Endodermal cell (in vitro differentiated cells): Measurements from ENCODE around the gene VSTM2B. TPM values are rescaled to one million over a fixed set of nuclear protein-coding genes. Genes with fewer than 3 reads are reported as not detected.

ENCODE experiments used
- DNase-seq: peaks from one replicate; pipeline ENCODE4 v3.0.0-alpha.2; 2017
- H3K27ac ChIP-seq: 2 replicates; pipeline ENCODE4 v1.5.1; 2013; ENCODE audit warnings: mild to moderate bottlenecking, low read depth, low read length, moderate library complexity
- H3K27me3 ChIP-seq: 2 replicates; pipeline ENCODE4 v1.6.1; 2013; ENCODE audit warnings: mild to moderate bottlenecking, low read length, moderate library complexity; ENCODE audit not compliant: insufficient read depth, control insufficient read depth, poor library complexity, severe bottlenecking
- H3K36me3 ChIP-seq: 2 replicates; pipeline ENCODE4 v1.7.0; 2013; ENCODE audit warnings: mild to moderate bottlenecking, low read length, moderate library complexity; ENCODE audit not compliant: control insufficient read depth, insufficient read depth
- H3K4me1 ChIP-seq: one replicate; pipeline ENCODE4 v1.7.0; 2013; ENCODE audit warnings: low read length; ENCODE audit not compliant: control insufficient read depth, insufficient read depth
- H3K4me3 ChIP-seq: 2 replicates; pipeline ENCODE4 v1.5.1; 2013; ENCODE audit warnings: mild to moderate bottlenecking, low read length, moderate library complexity
- H3K9ac ChIP-seq: 2 replicates; pipeline ENCODE4 v1.6.1; 2013; ENCODE audit warnings: mild to moderate bottlenecking, low read length, moderate library complexity; ENCODE audit not compliant: poor library complexity, severe bottlenecking; ENCODE audit errors: extremely low read depth
- H3K9me3 ChIP-seq: 2 replicates; pipeline ENCODE4 v1.6.1; 2013; ENCODE audit warnings: mild to moderate bottlenecking, low read length, moderate library complexity; ENCODE audit not compliant: control insufficient read depth
- H3K27ac Mint-ChIP-seq: 2 replicates; pipeline ENCODE4 v1.8.0; 2020; ENCODE audit warnings: mixed read lengths
- H3K27me3 Mint-ChIP-seq: 2 replicates; pipeline ENCODE4 v1.8.0; 2021; ENCODE audit warnings: mild to moderate bottlenecking, mixed read lengths; ENCODE audit not compliant: insufficient read depth
- H3K36me3 Mint-ChIP-seq: 2 replicates; pipeline ENCODE4 v1.8.0; 2020; ENCODE audit warnings: low read depth, mixed read lengths
- H3K4me1 Mint-ChIP-seq: 2 replicates; pipeline ENCODE4 v1.8.0; 2020; ENCODE audit warnings: mixed read lengths
- H3K4me3 Mint-ChIP-seq: 2 replicates; pipeline ENCODE4 v1.8.0; 2020; ENCODE audit warnings: mild to moderate bottlenecking, moderate library complexity, mixed read lengths
- H3K9me3 Mint-ChIP-seq: 2 replicates; pipeline ENCODE4 v1.8.0; 2020; ENCODE audit warnings: mild to moderate bottlenecking, mixed read lengths
- WGBS, 2 experiments: methylation state at CpG; one replicate each; pipeline versions ENCODE4 v1.1.5 to v1.1.7; 2013; ENCODE audit warnings: missing lambda C conversion rate in 2 of 2, mixed read lengths in 1 of 2; ENCODE audit not compliant: insufficient coverage in 1 of 2, insufficient read length in 1 of 2; 5-methylcytosine and 5-hydroxymethylcytosine counted together
- total RNA-seq, 2 donors: library from RNA; stranded (reverse); fragmentation: NEBNext Ultra II Directional in 1 of 2; extraction: Animal tissue kit (Norgen Biotek cat#: 25700) in 1 of 2; gene quantifications; 2 replicates in 1 of 2; 3 replicates in 1 of 2; pipeline ENCODE4 v1.2.1, GENCODE V29; 2021
- TF ChIP-seq, protein P1 (sequence below): fragments of 200-600 bp; sonication (generic); conservative IDR thresholded peaks from 2 replicates; pipeline ENCODE4 v1.5.0; 2021; ENCODE audit warnings: antibody characterized with exemption, mild to moderate bottlenecking

VSTM2B gene
- total RNA-seq, 2 donors from 2014 or later = 0.18 TPM; not detected in 1

DNA sequence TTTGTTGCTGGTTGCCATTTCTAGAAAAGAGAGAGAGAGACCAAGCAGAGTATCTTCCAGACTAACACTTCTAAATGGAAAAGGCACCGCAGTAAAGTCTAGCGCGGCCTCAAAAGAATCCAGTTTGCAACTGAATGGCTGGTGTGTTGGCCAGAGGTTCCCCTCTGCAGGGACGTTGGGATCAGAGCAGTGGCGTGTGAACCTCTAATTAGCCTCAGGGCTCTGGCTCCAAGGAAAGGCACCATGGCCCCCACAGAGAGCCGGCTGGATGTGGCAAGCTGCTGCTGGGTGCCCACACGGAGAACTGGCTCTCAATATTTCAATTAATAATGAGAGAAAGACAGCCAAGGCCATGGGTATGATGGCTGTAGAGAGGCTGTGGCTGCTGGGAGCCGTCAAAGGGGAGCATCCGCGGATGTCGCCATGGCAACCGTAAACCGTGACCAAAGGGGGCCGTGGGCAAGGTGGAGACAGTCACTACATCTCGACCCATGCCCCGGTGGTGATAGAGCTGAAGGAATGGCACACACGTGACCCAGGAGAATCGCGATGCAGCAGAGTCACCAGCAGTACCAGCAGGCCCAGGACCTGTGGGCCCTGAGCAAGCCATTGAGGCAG, 9.5 kb downstream of the VSTM2B start:
- Histone ChIP-seq H3K9me3 (no peaks in the 10 kb centered on the region), H3K4me3 (no peak overlapping the region), H3K4me1 (no peaks in the 10 kb centered on the region), H3K9ac (no peak overlapping the region), H3K36me3 (no peaks in the 10 kb centered on the region), H3K27me3 (peaks cover 40% of the 10 kb centered on the region), H3K27ac (no peak overlapping the region)
- no peak overlapping the region for H3K27ac Mint-ChIP-seq
- H3K4me1 Mint-ChIP-seq = no peaks in the 10 kb centered on the region
- no peaks in the 10 kb centered on the region for H3K36me3 Mint-ChIP-seq
- no peak for DNase-seq
- no peak overlapping the region for H3K4me3 Mint-ChIP-seq
- H3K27me3 Mint-ChIP-seq = peaks cover 49% of the 10 kb centered on the region
- H3K9me3 Mint-ChIP-seq = no peaks in the 10 kb centered on the region
- TF ChIP-seq, protein P1, sequence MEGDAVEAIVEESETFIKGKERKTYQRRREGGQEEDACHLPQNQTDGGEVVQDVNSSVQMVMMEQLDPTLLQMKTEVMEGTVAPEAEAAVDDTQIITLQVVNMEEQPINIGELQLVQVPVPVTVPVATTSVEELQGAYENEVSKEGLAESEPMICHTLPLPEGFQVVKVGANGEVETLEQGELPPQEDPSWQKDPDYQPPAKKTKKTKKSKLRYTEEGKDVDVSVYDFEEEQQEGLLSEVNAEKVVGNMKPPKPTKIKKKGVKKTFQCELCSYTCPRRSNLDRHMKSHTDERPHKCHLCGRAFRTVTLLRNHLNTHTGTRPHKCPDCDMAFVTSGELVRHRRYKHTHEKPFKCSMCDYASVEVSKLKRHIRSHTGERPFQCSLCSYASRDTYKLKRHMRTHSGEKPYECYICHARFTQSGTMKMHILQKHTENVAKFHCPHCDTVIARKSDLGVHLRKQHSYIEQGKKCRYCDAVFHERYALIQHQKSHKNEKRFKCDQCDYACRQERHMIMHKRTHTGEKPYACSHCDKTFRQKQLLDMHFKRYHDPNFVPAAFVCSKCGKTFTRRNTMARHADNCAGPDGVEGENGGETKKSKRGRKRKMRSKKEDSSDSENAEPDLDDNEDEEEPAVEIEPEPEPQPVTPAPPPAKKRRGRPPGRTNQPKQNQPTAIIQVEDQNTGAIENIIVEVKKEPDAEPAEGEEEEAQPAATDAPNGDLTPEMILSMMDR = no peak
- 72 to 82% methylated on average over 13 to 19 of the region's 19 CpGs for WGBS, 2 experiments

DNA sequence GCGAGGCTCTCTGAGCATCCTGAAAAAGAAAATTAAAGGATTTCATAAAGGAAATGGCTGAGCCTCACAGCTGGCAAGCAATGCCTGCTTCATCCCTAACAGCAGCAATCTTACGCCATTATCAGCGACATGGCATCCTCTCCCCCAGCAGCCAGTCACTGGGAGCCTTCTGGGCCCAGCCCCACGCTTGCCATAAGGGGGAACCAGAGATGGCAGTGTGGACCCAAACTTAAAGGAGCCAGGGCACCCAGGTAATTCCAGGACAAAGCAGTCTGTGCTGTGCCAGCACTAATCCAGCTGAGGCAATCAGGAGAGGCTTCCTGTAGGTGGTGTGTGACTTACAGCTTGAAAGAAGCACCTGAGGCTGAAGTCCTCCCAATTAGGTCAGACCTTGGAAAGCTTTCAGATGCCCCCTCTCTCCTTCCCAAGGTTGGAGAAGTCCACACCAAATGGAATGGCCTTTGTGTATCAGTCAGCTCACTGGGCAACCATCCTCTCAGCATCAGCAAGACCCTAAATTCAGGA, 10.3 kb downstream of the VSTM2B start:
- Histone ChIP-seq H3K27ac (no peak overlapping the region), H3K9ac (no peak overlapping the region), H3K9me3 (no peaks in the 10 kb centered on the region), H3K36me3 (no peaks in the 10 kb centered on the region), H3K4me1 (no peaks in the 10 kb centered on the region), H3K27me3 (peaks cover 37% of the 10 kb centered on the region), H3K4me3 (no peak overlapping the region)
- TF ChIP-seq, protein P1 = no peak
- no peaks in the 10 kb centered on the region for H3K36me3 Mint-ChIP-seq
- no peak overlapping the region for H3K4me3 Mint-ChIP-seq
- 86 to 90% methylated on average over 2 to 4 of the region's 4 CpGs for WGBS, 2 experiments
- no peaks in the 10 kb centered on the region for H3K9me3 Mint-ChIP-seq
- H3K4me1 Mint-ChIP-seq = no peaks in the 10 kb centered on the region
- no peak for DNase-seq
- H3K27me3 Mint-ChIP-seq = peaks cover 42% of the 10 kb centered on the region
- no peak overlapping the region for H3K27ac Mint-ChIP-seq

DNA sequence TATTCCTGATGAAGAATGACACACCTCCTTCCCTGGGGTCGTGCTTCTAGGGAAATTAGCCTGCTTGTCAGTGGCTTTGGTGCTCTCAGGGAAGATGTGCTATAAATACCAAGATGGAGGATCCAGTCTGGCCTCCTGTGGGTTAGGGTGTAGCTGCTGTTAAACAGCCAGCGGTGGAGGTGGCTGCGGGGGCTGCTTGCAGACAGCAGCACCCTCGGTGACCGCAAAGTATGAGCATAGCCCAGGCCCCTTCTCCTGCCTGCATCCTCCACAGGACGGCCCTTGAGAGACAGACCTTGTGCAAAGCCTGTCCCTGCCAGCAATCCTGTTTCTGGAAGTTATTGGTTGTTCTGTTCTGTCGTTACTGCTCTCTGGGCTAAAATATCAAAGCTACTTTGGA, 11.4 kb downstream of the VSTM2B start:
- Histone ChIP-seq H3K27me3 (peaks cover 25% of the 10 kb centered on the region), H3K36me3 (no peaks in the 10 kb centered on the region), H3K9ac (no peak overlapping the region), H3K4me3 (no peak overlapping the region), H3K4me1 (no peaks in the 10 kb centered on the region), H3K27ac (no peak overlapping the region), H3K9me3 (no peaks in the 10 kb centered on the region)
- TF ChIP-seq, protein P1 = no peak
- no peaks in the 10 kb centered on the region for H3K36me3 Mint-ChIP-seq
- no peak overlapping the region for H3K4me3 Mint-ChIP-seq
- peaks cover 31% of the 10 kb centered on the region for H3K27me3 Mint-ChIP-seq
- no peaks in the 10 kb centered on the region for H3K4me1 Mint-ChIP-seq
- 87 to 88% methylated on average over 7 of the region's 7 CpGs for WGBS, 2 experiments
- no peak overlapping the region for H3K27ac Mint-ChIP-seq
- DNase-seq = no peak
- H3K9me3 Mint-ChIP-seq = no peaks in the 10 kb centered on the region
